Activated CD8-positive, alpha-beta T cell treated with anti-CD3 and anti-CD28 coated beads for 36 hours (primary cell): ENCODE results near the gene LCP1. TPM values are rescaled to one million over a fixed set of nuclear protein-coding genes. Genes with fewer than 3 reads are reported as not detected.
"Not testable (repeated sequence)": the region's sequence is repeated elsewhere in the genome, so short reads cannot be mapped to it uniquely, and the experiment has no call there.

ENCODE experiments used
- ATAC-seq: fragments of 200-7000 bp; cut with Tn5 transposase; one replicate; pipeline ENCODE4 v1.10.0; 2021; ENCODE audit warnings: mild to moderate bottlenecking, moderate library complexity
- CTCF ChIA-PET: fragments of 350-600 bp; sonication (Branson Sonifier 250); formaldehyde crosslinking; loops from one replicate; lab custom pipeline; 2021; ENCODE audit warnings: antibody characterized with exemption; lab: Charles Lee
- POLR2A ChIA-PET: fragments of 350-600 bp; sonication (Branson Sonifier 250); formaldehyde crosslinking; loops from one replicate; lab custom pipeline; 2021; ENCODE audit warnings: antibody characterized with exemption; lab: Charles Lee
- DNase-seq: peaks from one replicate; pipeline ENCODE4 v3.0.0-alpha.2; 2020
- H3K27ac Mint-ChIP-seq: one replicate; pipeline ENCODE4 v1.8.0; 2021; ENCODE audit warnings: mild to moderate bottlenecking, mixed read lengths
- H3K27me3 Mint-ChIP-seq: one replicate; pipeline ENCODE4 v1.8.0; 2021; ENCODE audit warnings: mixed read lengths
- H3K36me3 Mint-ChIP-seq: one replicate; pipeline ENCODE4 v1.8.0; 2021; ENCODE audit warnings: low read depth, mixed read lengths
- H3K4me1 Mint-ChIP-seq: one replicate; pipeline ENCODE4 v1.8.0; 2021; ENCODE audit warnings: low read depth, mixed read lengths
- H3K4me3 Mint-ChIP-seq: one replicate; pipeline ENCODE4 v1.8.0; 2021; ENCODE audit warnings: mild to moderate bottlenecking, moderate library complexity, mixed read lengths
- H3K9me3 Mint-ChIP-seq: one replicate; pipeline ENCODE4 v1.8.0; 2021; ENCODE audit warnings: mixed read lengths
- CTCF ChIP-seq: fragments of 200-600 bp; IDR thresholded peaks from one replicate; pipeline ENCODE4 v1.8.0; 2022; ENCODE audit warnings: antibody characterized with exemption, mild to moderate bottlenecking
- intact Hi-C: fragments of 100-400 bp; cut with micrococcal nuclease; formaldehyde crosslinking; loops from one replicate; pipeline ENCODE4 v1.10.0; 2022
- total RNA-seq, 2 experiments: library from RNA; stranded (reverse); gene quantifications; one replicate each; pipeline ENCODE4 v1.2.3, GENCODE V29; 2021

The LCP1 gene
- 1,000 to 10,000 TPM; 1,014 to 1,019 TPM for total RNA-seq

GRCh38 chr13:46181840-46182490 is at the start of gene LCP1:
Gene LCP1 (minus strand): TSS chr13:46182177. CDS start chr13:46159662, 22,515 bp downstream.
- Mint-ChIP-seq H3K27ac (peak within 1 kb of the TSS; percentile 99), H3K4me3 (peak within 1 kb of the TSS; percentile 99), H3K36me3 (peaks cover 44% of the 10 kb centered on the region), H3K27me3 (peaks cover 3% of the 10 kb centered on the region), H3K9me3 (no peaks in the 10 kb centered on the region), H3K4me1 (peaks cover 44% of the 10 kb centered on the region)
- peak; percentile 93 for DNase-seq
- intact Hi-C loops = loop anchor here (2.0 to 5.0 kb wide), 2 partner anchors 17 to 105 kb away; no protein-coding TSS in a partner anchor
- peak; percentile 72 for ATAC-seq
- POLR2A ChIA-PET = interaction anchor here (0.6 to 8.7 kb wide), 11 partner anchors 12 to 407 kb away, joined by 3 to 137 read pairs (median 4); no protein-coding TSS in a partner anchor
- no peak for TF ChIP-seq CTCF
- CTCF ChIA-PET = interaction anchor here (1.1 to 2.5 kb wide), 4 partner anchors 9 to 22 kb away, joined by 3 to 17 read pairs (median 8); no protein-coding TSS in a partner anchor

GRCh38 chr13:46229251-46229650 is 47.3 kb upstream of the LCP1 start:
- ChIA-PET CTCF (interaction anchor here (1.5 kb wide), 1 partner anchor 30 kb away, joined by 4 read pairs; no protein-coding TSS in a partner anchor), POLR2A (no interaction called here)
- peaks cover 11% of the 10 kb centered on the region for H3K9me3 Mint-ChIP-seq
- intact Hi-C loops = no loop called here
- no peak overlapping the region for H3K4me3 Mint-ChIP-seq
- ATAC-seq = no peak
- no peak for DNase-seq
- H3K27me3 Mint-ChIP-seq = no peaks in the 10 kb centered on the region
- H3K4me1 Mint-ChIP-seq = no peaks in the 10 kb centered on the region
- no peak for TF ChIP-seq CTCF
- H3K36me3 Mint-ChIP-seq = peaks cover 2% of the 10 kb centered on the region
- no peak overlapping the region for H3K27ac Mint-ChIP-seq

GRCh38 chr13:46220234-46220633 is 38.3 kb upstream of the LCP1 start:
- POLR2A ChIA-PET = interaction anchor here (1.2 kb wide), 1 partner anchor 69 kb away, joined by 3 read pairs; no protein-coding TSS in a partner anchor
- CTCF ChIA-PET, intact Hi-C loops, H3K27me3 Mint-ChIP-seq, H3K36me3 Mint-ChIP-seq, ATAC-seq, H3K27ac Mint-ChIP-seq, H3K4me3 Mint-ChIP-seq, H3K4me1 Mint-ChIP-seq: not testable (repeated sequence)
- DNase-seq = peak; percentile 15
- H3K9me3 Mint-ChIP-seq = peaks cover 14% of the 10 kb centered on the region

GRCh38 chr13:46214741-46215140 is 32.8 kb upstream of the LCP1 start:
- H3K4me3 Mint-ChIP-seq, H3K9me3 Mint-ChIP-seq, H3K27me3 Mint-ChIP-seq, DNase-seq, POLR2A ChIA-PET, ATAC-seq, H3K27ac Mint-ChIP-seq, H3K36me3 Mint-ChIP-seq: not testable (repeated sequence)
- H3K4me1 Mint-ChIP-seq = peaks cover 21% of the 10 kb centered on the region
- CTCF ChIA-PET = interaction anchor here (1.0 kb wide), 1 partner anchor 37 kb away, joined by 3 read pairs; no protein-coding TSS in a partner anchor
- intact Hi-C loops = loop anchor here (5.0 kb wide), 1 partner anchor 37 kb away; no protein-coding TSS in a partner anchor

- POLR2A ChIA-PET = no interaction called here
These were observed 31.3 kb upstream of the LCP1 start for GRCh38 chr13:46213242-46213641.

More at GRCh38 chr13:46213242-46213641, 31.3 kb upstream of the LCP1 start:
- Mint-ChIP-seq H3K27ac (no peak overlapping the region), H3K4me1 (peaks cover 24% of the 10 kb centered on the region), H3K27me3 (no peaks in the 10 kb centered on the region), H3K9me3 (peaks cover 8% of the 10 kb centered on the region), H3K4me3 (no peak overlapping the region), H3K36me3 (no peaks in the 10 kb centered on the region)
- intact Hi-C loops = loop anchor here (5.0 kb wide), 1 partner anchor 36 kb away; no protein-coding TSS in a partner anchor
- no peak for TF ChIP-seq CTCF
- DNase-seq (no peak), ATAC-seq (no peak)
- CTCF ChIA-PET = no interaction called here
